ENCODE results near the gene MIGA1.
A peak's percentile ranks its signal among the peaks of the same experiment; 100 is the strongest.

Gene MIGA1

GRCh38 chr1:77881061-77881460 is 101.6 kb downstream of the MIGA1 start:
- TF ChIP-seq MYC (IDR thresholded peaks at IDR 0.05; ENCODE audit: low read depth, low read length) (no peak), POLR2A (IDR thresholded peaks at IDR 0.05; ENCODE audit: extremely low read depth, insufficient read length) (no peak), MAX (IDR thresholded peaks at IDR 0.05; ENCODE audit: low read depth, low read length) (no peak)
- TF ChIP-seq, protein P1, sequence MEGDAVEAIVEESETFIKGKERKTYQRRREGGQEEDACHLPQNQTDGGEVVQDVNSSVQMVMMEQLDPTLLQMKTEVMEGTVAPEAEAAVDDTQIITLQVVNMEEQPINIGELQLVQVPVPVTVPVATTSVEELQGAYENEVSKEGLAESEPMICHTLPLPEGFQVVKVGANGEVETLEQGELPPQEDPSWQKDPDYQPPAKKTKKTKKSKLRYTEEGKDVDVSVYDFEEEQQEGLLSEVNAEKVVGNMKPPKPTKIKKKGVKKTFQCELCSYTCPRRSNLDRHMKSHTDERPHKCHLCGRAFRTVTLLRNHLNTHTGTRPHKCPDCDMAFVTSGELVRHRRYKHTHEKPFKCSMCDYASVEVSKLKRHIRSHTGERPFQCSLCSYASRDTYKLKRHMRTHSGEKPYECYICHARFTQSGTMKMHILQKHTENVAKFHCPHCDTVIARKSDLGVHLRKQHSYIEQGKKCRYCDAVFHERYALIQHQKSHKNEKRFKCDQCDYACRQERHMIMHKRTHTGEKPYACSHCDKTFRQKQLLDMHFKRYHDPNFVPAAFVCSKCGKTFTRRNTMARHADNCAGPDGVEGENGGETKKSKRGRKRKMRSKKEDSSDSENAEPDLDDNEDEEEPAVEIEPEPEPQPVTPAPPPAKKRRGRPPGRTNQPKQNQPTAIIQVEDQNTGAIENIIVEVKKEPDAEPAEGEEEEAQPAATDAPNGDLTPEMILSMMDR (IDR thresholded peaks at IDR 0.05; ENCODE audit: low read depth, low read length), result no peak
- no peak overlapping the region for H3K4me3 ChIP-seq (ENCODE audit: low read depth, low read length)
- DNase-seq (ENCODE audit: low read depth), result no peak

DNA sequence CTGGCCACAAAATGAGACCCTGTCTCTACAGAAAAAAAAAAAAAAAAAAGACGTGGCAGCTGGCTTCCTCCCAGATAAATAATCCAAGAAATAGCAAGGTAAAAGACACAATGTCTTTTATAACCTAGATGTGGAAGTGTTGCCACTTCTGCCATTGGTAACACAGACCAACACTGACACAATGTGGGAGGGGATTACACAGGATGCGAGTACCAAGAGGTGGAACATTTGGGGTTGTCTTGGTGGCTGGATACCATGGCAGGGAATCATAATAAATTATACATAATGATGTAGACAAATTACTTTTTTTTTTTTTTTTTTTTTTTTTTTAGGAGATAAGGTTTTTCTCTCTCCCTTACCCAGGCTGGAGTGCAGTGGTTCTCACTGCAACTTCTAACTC is 103.0 kb downstream of the MIGA1 start:
- no peak overlapping the region for H3K4me3 ChIP-seq (ENCODE audit: low read depth, low read length)
- no peak for DNase-seq (ENCODE audit: low read depth)
- no peak for TF ChIP-seq MYC (IDR thresholded peaks at IDR 0.05; ENCODE audit: low read depth, low read length)
- TF ChIP-seq, protein P1 (IDR thresholded peaks at IDR 0.05; ENCODE audit: low read depth, low read length), result no peak
- no peak for TF ChIP-seq MAX (IDR thresholded peaks at IDR 0.05; ENCODE audit: low read depth, low read length)
- no peak for TF ChIP-seq POLR2A (IDR thresholded peaks at IDR 0.05; ENCODE audit: extremely low read depth, insufficient read length)

DNA sequence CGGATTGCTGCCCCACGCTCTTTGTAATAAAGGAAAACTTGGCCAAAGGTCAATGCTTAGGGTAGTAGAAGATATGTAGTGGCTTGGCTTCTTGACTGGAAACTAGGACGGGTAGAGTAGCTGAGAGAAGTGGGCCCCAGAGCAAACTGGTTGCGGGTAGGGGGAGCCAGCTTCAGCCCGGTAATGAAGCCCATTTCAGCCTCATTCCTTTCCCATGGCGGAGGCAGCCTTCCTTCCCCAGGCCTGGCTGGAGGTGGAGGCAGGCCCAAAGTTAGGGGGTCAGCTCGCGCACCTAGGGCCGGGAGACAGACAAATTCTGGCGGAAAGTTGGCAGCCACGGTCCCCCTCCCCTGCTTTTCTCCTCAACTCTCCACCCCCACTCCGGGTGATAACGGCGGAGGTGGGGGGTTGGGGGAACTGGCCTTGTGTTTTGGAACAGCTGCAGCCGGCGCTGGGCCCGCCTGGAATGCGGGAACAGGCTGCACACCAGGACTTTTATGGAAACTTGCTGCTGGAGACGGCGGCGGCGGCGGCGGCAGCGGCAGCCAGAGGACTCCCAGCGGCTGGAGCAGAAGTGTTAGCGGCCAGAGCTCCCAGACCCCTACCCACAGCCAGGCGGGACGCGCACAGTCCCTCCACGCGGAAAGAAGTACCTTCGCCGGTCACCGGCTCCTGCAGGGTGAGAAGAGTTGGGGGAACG is 108.8 kb downstream of the MIGA1 start, which contains the start of gene NEXN:
Gene NEXN (plus strand): TSS at position 544 of the 700 bp plus-strand sequence. CDS start 27,483 bp downstream, outside the sequence.
- no peak for DNase-seq (ENCODE audit: low read depth)
- TF ChIP-seq POLR2A (IDR thresholded peaks at IDR 0.05; ENCODE audit: extremely low read depth, insufficient read length) (no peak), MAX (IDR thresholded peaks at IDR 0.05; ENCODE audit: low read depth, low read length) (no peak), MYC (IDR thresholded peaks at IDR 0.05; ENCODE audit: low read depth, low read length) (no peak)
- TF ChIP-seq, protein P1 (IDR thresholded peaks at IDR 0.05; ENCODE audit: low read depth, low read length), result no peak
- peak within 1 kb of the TSS; percentile 49 for H3K4me3 ChIP-seq (ENCODE audit: low read depth, low read length)

DNA sequence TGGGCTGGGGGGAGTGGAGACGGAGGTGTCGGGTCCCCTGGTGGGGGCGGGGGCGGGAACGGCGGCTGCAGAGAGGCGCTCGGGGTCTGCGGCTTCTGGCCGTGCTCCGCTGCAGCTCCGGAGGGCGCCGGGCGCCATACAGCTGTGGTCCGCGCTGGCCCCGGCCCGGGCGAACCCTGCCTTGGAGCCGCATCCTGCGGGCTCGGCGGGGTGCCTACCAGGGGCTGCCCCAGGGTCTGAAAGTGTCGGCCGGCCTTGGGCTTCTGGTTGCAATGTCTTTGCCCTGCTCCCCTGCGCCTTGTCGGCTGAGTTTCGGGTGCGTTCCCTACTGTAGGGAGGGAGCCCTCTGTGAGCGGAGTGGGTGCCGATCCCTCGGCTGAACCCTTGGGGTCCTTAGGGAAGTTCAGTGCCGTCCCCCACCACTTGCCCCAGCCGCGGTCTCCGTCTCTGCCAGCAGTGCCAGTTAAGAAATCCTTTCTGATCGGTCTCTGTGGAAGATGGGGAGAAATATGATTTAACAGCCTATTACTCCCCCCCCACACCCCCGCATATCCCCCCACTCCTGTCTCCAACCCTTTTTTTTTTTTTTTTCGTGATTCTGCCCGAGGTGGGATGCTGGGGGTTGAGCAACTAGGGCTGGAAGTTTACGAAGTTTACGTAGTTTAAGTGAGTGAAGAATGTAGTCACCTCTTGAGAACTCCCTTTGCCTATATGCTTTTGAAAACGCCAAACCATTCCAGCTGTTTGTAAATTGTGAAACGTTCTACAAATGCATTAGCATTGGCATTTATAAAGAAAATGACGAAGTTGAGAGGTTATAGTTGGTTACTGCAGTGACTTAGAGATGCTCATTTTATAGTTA is 109.6 kb downstream of the MIGA1 start:
- H3K4me3 ChIP-seq (ENCODE audit: low read depth, low read length), result peak overlapping the region; percentile 49
- DNase-seq (ENCODE audit: low read depth), result peak; percentile 54
- no peak for TF ChIP-seq MYC (IDR thresholded peaks at IDR 0.05; ENCODE audit: low read depth, low read length)
- TF ChIP-seq, protein P1 (IDR thresholded peaks at IDR 0.05; ENCODE audit: low read depth, low read length), result no peak
- no peak for TF ChIP-seq MAX (IDR thresholded peaks at IDR 0.05; ENCODE audit: low read depth, low read length)
- TF ChIP-seq POLR2A (IDR thresholded peaks at IDR 0.05; ENCODE audit: extremely low read depth, insufficient read length), result no peak

GRCh38 chr1:77889671-77890070 is 110.2 kb downstream of the MIGA1 start:
- DNase-seq (ENCODE audit: low read depth), result no peak

More at GRCh38 chr1:77889671-77890070, 110.2 kb downstream of the MIGA1 start:
- TF ChIP-seq MAX (IDR thresholded peaks at IDR 0.05; ENCODE audit: low read depth, low read length) (no peak), POLR2A (IDR thresholded peaks at IDR 0.05; ENCODE audit: extremely low read depth, insufficient read length) (no peak), MYC (IDR thresholded peaks at IDR 0.05; ENCODE audit: low read depth, low read length) (no peak)
- TF ChIP-seq, protein P1 (IDR thresholded peaks at IDR 0.05; ENCODE audit: low read depth, low read length), result no peak
- no peak overlapping the region for H3K4me3 ChIP-seq (ENCODE audit: low read depth, low read length)
